Liver (tissue), 9 donors: Measurements from ENCODE around the gene ADNP2. TPM values are rescaled to one million over a fixed set of nuclear protein-coding genes. Genes with fewer than 3 reads are reported as not detected.

ENCODE experiments used
- DNase-seq: peaks from one replicate; pipeline ENCODE4 v3.0.0-alpha.2; 2017; ENCODE audit warnings: low spot score
- H3K27ac ChIP-seq, 2 donors: one replicate each; pipeline ENCODE4 v1.7.0; 2013; ENCODE audit warnings: inconsistent platforms in 2 of 2, low read length in 2 of 2, control low read depth in 1 of 2, low read depth in 1 of 2, mild to moderate bottlenecking in 1 of 2
- H3K27me3 ChIP-seq, 4 donors: one replicate each; pipeline versions ENCODE4 v1.6.1 to v1.7.0; 2013; ENCODE audit warnings: low read length in 3 of 4, inconsistent platforms in 1 of 4, mild to moderate bottlenecking in 1 of 4, moderate library complexity in 1 of 4; ENCODE audit not compliant: control insufficient read depth in 4 of 4, insufficient read depth in 4 of 4
- H3K36me3 ChIP-seq, 4 donors: one replicate each; pipeline versions ENCODE4 v1.6.1 to v1.7.0; 2013; ENCODE audit warnings: low read length in 3 of 4, mild to moderate bottlenecking in 3 of 4, low read depth in 1 of 4, moderate library complexity in 1 of 4; ENCODE audit not compliant: control insufficient read depth in 4 of 4, insufficient read depth in 3 of 4
- H3K4me1 ChIP-seq, 4 donors: one replicate each; pipeline versions ENCODE4 v1.6.1 to v1.7.0; 2013; ENCODE audit warnings: low read length in 3 of 4, mild to moderate bottlenecking in 3 of 4, moderate library complexity in 1 of 4; ENCODE audit not compliant: control insufficient read depth in 4 of 4, insufficient read depth in 4 of 4
- H3K4me3 ChIP-seq, 3 donors: one replicate each; pipeline versions ENCODE4 v1.6.1 to v1.7.0; 2013; ENCODE audit warnings: low read length in 3 of 3, control low read depth in 1 of 3, low read depth in 1 of 3, mild to moderate bottlenecking in 1 of 3
- H3K9ac ChIP-seq, 2 donors: one replicate each; pipeline ENCODE4 v1.7.0; 2013; ENCODE audit warnings: low read length in 2 of 2, mild to moderate bottlenecking in 2 of 2, moderate library complexity in 2 of 2, control low read depth in 1 of 2, low read depth in 1 of 2
- H3K9me3 ChIP-seq, 4 donors: one replicate each; pipeline versions ENCODE4 v1.6.1 to v1.7.0; 2013; ENCODE audit warnings: low read length in 3 of 4; ENCODE audit not compliant: control insufficient read depth in 4 of 4
- ATF3 ChIP-seq: IDR thresholded peaks from 2 replicates; pipeline ENCODE4 v1.6.1; 2016; ENCODE audit warnings: antibody characterized with exemption
- CTCF ChIP-seq: fragments of 150-350 bp; IDR thresholded peaks from 2 replicates; pipeline ENCODE4 v1.5.1; 2017; ENCODE audit warnings: improper control_type of control experiment, low read depth, low read length; ENCODE audit not compliant: missing input control
- EGR1 ChIP-seq, 2 donors: IDR thresholded peaks; 2 replicates each; pipeline ENCODE4 v1.6.1; 2016 to 2018; ENCODE audit warnings: antibody characterized with exemption in 2 of 2, low read depth in 2 of 2
- FOXA1 ChIP-seq: IDR thresholded peaks from 2 replicates; pipeline ENCODE4 v1.6.1; 2016; ENCODE audit warnings: antibody characterized with exemption
- FOXA2 ChIP-seq: IDR thresholded peaks from 2 replicates; pipeline ENCODE4 v1.6.1; 2016; ENCODE audit warnings: antibody characterized with exemption
- GABPA ChIP-seq, 2 donors: IDR thresholded peaks in 1 of 2; conservative IDR thresholded peaks in 1 of 2; 2 replicates each; pipeline ENCODE4 v1.6.1; 2016; ENCODE audit warnings: antibody characterized with exemption in 2 of 2, mild to moderate bottlenecking in 1 of 2, moderate library complexity in 1 of 2
- HNF4A ChIP-seq, 2 donors: conservative IDR thresholded peaks; 2 replicates each; pipeline ENCODE4 v1.6.1; 2016; ENCODE audit warnings: antibody characterized with exemption in 2 of 2, mild to moderate bottlenecking in 2 of 2
- HNF4G ChIP-seq: IDR thresholded peaks from 2 replicates; pipeline ENCODE4 v1.6.1; 2016; ENCODE audit warnings: antibody characterized with exemption
- JUND ChIP-seq, 2 donors: IDR thresholded peaks; 2 replicates each; pipeline ENCODE4 v1.6.1; 2016; ENCODE audit warnings: antibody characterized with exemption in 2 of 2
- MAX ChIP-seq: IDR thresholded peaks from 2 replicates; pipeline ENCODE4 v1.6.1; 2016; ENCODE audit warnings: antibody characterized with exemption
- NR2F2 ChIP-seq: IDR thresholded peaks from 2 replicates; pipeline ENCODE4 v1.6.1; 2016; ENCODE audit warnings: antibody characterized with exemption
- RAD21 ChIP-seq, 2 donors: IDR thresholded peaks; 2 replicates each; pipeline ENCODE4 v1.6.1; 2016; ENCODE audit warnings: antibody characterized with exemption in 2 of 2, mild to moderate bottlenecking in 2 of 2
- REST ChIP-seq: IDR thresholded peaks from 2 replicates; pipeline ENCODE4 v1.6.1; 2016; ENCODE audit warnings: antibody characterized with exemption, mild to moderate bottlenecking
- RXRA ChIP-seq, 2 donors: IDR thresholded peaks; 2 replicates each; pipeline ENCODE4 v1.6.1; 2017 to 2018; ENCODE audit warnings: antibody characterized with exemption in 2 of 2, mild to moderate bottlenecking in 1 of 2
- SP1 ChIP-seq: IDR thresholded peaks from 2 replicates; pipeline ENCODE4 v1.6.1; 2018; ENCODE audit warnings: antibody characterized with exemption, mild to moderate bottlenecking
- TAF1 ChIP-seq: conservative IDR thresholded peaks from 2 replicates; pipeline ENCODE4 v1.6.1; 2016; ENCODE audit warnings: antibody characterized with exemption, mild to moderate bottlenecking
- YY1 ChIP-seq: IDR thresholded peaks from 2 replicates; pipeline ENCODE4 v1.6.1; 2016; ENCODE audit warnings: antibody characterized with exemption, mild to moderate bottlenecking
- ZBTB33 ChIP-seq: IDR thresholded peaks from 2 replicates; pipeline ENCODE4 v1.6.1; 2016; ENCODE audit warnings: antibody characterized with exemption
- WGBS: extraction: QIAGEN DNeasy Blood & Tissue Kit; methylation state at CpG from one replicate; pipeline ENCODE4 v1.1.7; 2013; 5-methylcytosine and 5-hydroxymethylcytosine counted together
- polyA plus RNA-seq, 2 donors: library from polyadenylated mRNA; stranded (reverse) in 1 of 2; unstranded in 1 of 2; fragments of 200-250 nt in 1 of 2; fragments of >200 nt in 1 of 2; fragmentation: Nextera tagmentation in 1 of 2; extraction: Ambion mirVana in 1 of 2; gene quantifications; one replicate each; pipeline versions ENCODE4 v1.2.1 to v1.2.3, GENCODE V29; 2013 to 2015
- total RNA-seq, 2 donors: library from RNA; depleted of rRNA; stranded (reverse); fragments of >200 nt; gene quantifications; one replicate each; pipeline ENCODE4 v1.2.3, GENCODE V29; 2014
- donor health status: healthy.
- donor health status: healthy.
- donor health status: healthy.
- donor health status: healthy.
- donor health status: healthy.

The ADNP2 gene
- total and polyA plus RNA-seq, 4 donors = 2.7 to 9.9 (median 6.4) TPM

- H3K27ac ChIP-seq = no peak overlapping the region
- H3K27me3 ChIP-seq = no peaks in the 10 kb centered on the region
- H3K9ac ChIP-seq = no peak overlapping the region
- H3K4me3 ChIP-seq = no peak overlapping the region
- no peaks in the 10 kb centered on the region for H3K4me1 ChIP-seq
- no peaks in the 10 kb centered on the region for H3K9me3 ChIP-seq
- no peaks in the 10 kb centered on the region for H3K36me3 ChIP-seq
- 88% methylated on average over 6 of the region's 6 CpGs for WGBS
- no peak for TF ChIP-seq NR2F2
- TF ChIP-seq MAX = no peak
- no peak for TF ChIP-seq ZBTB33
- TF ChIP-seq YY1 = no peak
- TF ChIP-seq ATF3 = no peak
- no peak for TF ChIP-seq HNF4A (conservative IDR thresholded peaks at IDR 0.05)
- TF ChIP-seq GABPA (IDR thresholded peaks at IDR 0.05 in 1 of 2, conservative IDR thresholded peaks at IDR 0.05 in 1 of 2) = no peak
- TF ChIP-seq FOXA1 = no peak
- TF ChIP-seq RXRA (IDR thresholded peaks at IDR 0.05) = no peak
- TF ChIP-seq RAD21 (IDR thresholded peaks at IDR 0.05) = no peak
- no peak for TF ChIP-seq FOXA2
- no peak for TF ChIP-seq REST
- TF ChIP-seq SP1 = no peak
- TF ChIP-seq HNF4G = no peak
- no peak for TF ChIP-seq CTCF
- TF ChIP-seq EGR1 (IDR thresholded peaks at IDR 0.05; ENCODE audit: low read depth in 2 of 2) = no peak
- no peak for TF ChIP-seq TAF1
- no peak for DNase-seq
Measured at GRCh38 chr18:80103231-80103630, 5.8 kb upstream of the ADNP2 start.

- Histone ChIP-seq H3K9ac (no peak overlapping the region), H3K4me3 (no peak overlapping the region), H3K36me3 (no peaks in the 10 kb centered on the region), H3K4me1 (no peaks in the 10 kb centered on the region), H3K27ac (no peak overlapping the region), H3K9me3 (no peaks in the 10 kb centered on the region), H3K27me3 (no peaks in the 10 kb centered on the region)
- TF ChIP-seq ATF3 = no peak
- TF ChIP-seq RAD21 (IDR thresholded peaks at IDR 0.05) = no peak
- TF ChIP-seq HNF4A (conservative IDR thresholded peaks at IDR 0.05) = no peak
- no peak for TF ChIP-seq HNF4G
- TF ChIP-seq JUND (IDR thresholded peaks at IDR 0.05) = no peak
- no peak for TF ChIP-seq RXRA (IDR thresholded peaks at IDR 0.05)
- TF ChIP-seq YY1 = no peak
- no peak for TF ChIP-seq FOXA2
- no peak for TF ChIP-seq GABPA (IDR thresholded peaks at IDR 0.05 in 1 of 2, conservative IDR thresholded peaks at IDR 0.05 in 1 of 2)
- no peak for TF ChIP-seq ZBTB33
- TF ChIP-seq TAF1 = no peak
- TF ChIP-seq REST = no peak
- no peak for TF ChIP-seq FOXA1
- WGBS = 66% methylated on average over 7 of the region's 7 CpGs
- no peak for DNase-seq
Measured at GRCh38 chr18:80104364-80104779, 4.7 kb upstream of the ADNP2 start.
